ENCODE measurements around the gene GPR108.
"Not testable (repeated sequence)": the region's sequence is repeated elsewhere in the genome, so short reads cannot be mapped to it uniquely, and the experiment has no call there.

Gene GPR108

GRCh38 chr19:6766357-6767080 lies 29.1 kb upstream of the GPR108 start:
- TF ChIP-seq ZNF565 (CRISPR knock-in tag; conservative IDR thresholded peaks at IDR 0.05; ENCODE audit: low read depth) (no peak), SNAI2 (CRISPR knock-in tag; IDR thresholded peaks at IDR 0.05) (no peak), OSR1 (CRISPR knock-in tag; IDR thresholded peaks at IDR 0.05) (no peak)
- ATAC-seq: no peak; the same call in 1 of the 3 replicates

- TF ChIP-seq OSR1 (CRISPR knock-in tag; IDR thresholded peaks at IDR 0.05): no peak
- no peak for TF ChIP-seq CREB5 (CRISPR knock-in tag; IDR thresholded peaks at IDR 0.05; ENCODE audit: low read depth)
- no peak for TF ChIP-seq TSHZ2 (CRISPR knock-in tag; IDR thresholded peaks at IDR 0.05)
- no peak for TF ChIP-seq CSDC2 (CRISPR knock-in tag; IDR thresholded peaks at IDR 0.05)
- TF ChIP-seq ARNTL (CRISPR knock-in tag; IDR thresholded peaks at IDR 0.05; ENCODE audit: borderline replicate concordance, low read depth): no peak
- TF ChIP-seq PPARA (CRISPR knock-in tag; IDR thresholded peaks at IDR 0.05; ENCODE audit: borderline replicate concordance): no peak
- TF ChIP-seq ZNF565 (CRISPR knock-in tag; conservative IDR thresholded peaks at IDR 0.05; ENCODE audit: low read depth): no peak
- TF ChIP-seq ZFP3 (CRISPR knock-in tag; IDR thresholded peaks at IDR 0.05): no peak
- TF ChIP-seq TCF4 (CRISPR knock-in tag; IDR thresholded peaks at IDR 0.05; ENCODE audit: borderline replicate concordance): no peak
- no peak for TF ChIP-seq POU6F1 (CRISPR knock-in tag; IDR thresholded peaks at IDR 0.05; ENCODE audit: borderline replicate concordance, low read depth)
- TF ChIP-seq ZFP30 (CRISPR knock-in tag; IDR thresholded peaks at IDR 0.05): no peak
- no peak for TF ChIP-seq CSRNP3 (CRISPR knock-in tag; IDR thresholded peaks at IDR 0.05)
- no peak for TF ChIP-seq ZC3H10 (CRISPR knock-in tag; IDR thresholded peaks at IDR 0.05)
- TF ChIP-seq TOX (CRISPR knock-in tag; IDR thresholded peaks at IDR 0.05; ENCODE audit: borderline replicate concordance): no peak
- no peak for TF ChIP-seq PATZ1 (CRISPR knock-in tag; IDR thresholded peaks at IDR 0.05; ENCODE audit: borderline replicate concordance)
- TF ChIP-seq ZNF70 (CRISPR knock-in tag; IDR thresholded peaks at IDR 0.05): no peak
- no peak for TF ChIP-seq ISL1 (CRISPR knock-in tag; IDR thresholded peaks at IDR 0.05)
- TF ChIP-seq BACH2 (CRISPR knock-in tag; IDR thresholded peaks at IDR 0.05; ENCODE audit: borderline replicate concordance): no peak
- no peak for ATAC-seq
These were observed 28.5 kb upstream of the GPR108 start for GRCh38 chr19:6765738-6766356.

- ATAC-seq: not testable (repeated sequence)
These were observed 24.9 kb upstream of the GPR108 start for GRCh38 chr19:6762253-6762797.

Measured in SK-N-SH treated with all-trans-retinoic acid at 6 μM for 48 hours (cell line).